Activated CD4-positive, alpha-beta T cell treated with anti-CD3 and anti-CD28 coated beads, Interleukin-2, amount 50 U/mL, for 16 hours (primary cell): ENCODE measurements around the gene PIEZO2.
A peak's percentile ranks its signal among the peaks of the same experiment; 100 is the strongest.
"Not testable (repeated sequence)": the region's sequence is repeated elsewhere in the genome, so short reads cannot be mapped to it uniquely, and the experiment has no call there.

Experiments
- DNase-seq: peaks from one replicate; pipeline ENCODE4 v3.0.0-alpha.2; 2020

PIEZO2 gene

GRCh38 chr18:11149441-11150270, at the start of gene PIEZO2:
Gene PIEZO2 (minus strand): TSS chr18:11149569. CDS start chr18:11148588, 981 bp downstream.
- no peak for DNase-seq

GRCh38 chr18:11183637-11184036, 34.3 kb upstream of the PIEZO2 start:
- no peak for DNase-seq

DNA sequence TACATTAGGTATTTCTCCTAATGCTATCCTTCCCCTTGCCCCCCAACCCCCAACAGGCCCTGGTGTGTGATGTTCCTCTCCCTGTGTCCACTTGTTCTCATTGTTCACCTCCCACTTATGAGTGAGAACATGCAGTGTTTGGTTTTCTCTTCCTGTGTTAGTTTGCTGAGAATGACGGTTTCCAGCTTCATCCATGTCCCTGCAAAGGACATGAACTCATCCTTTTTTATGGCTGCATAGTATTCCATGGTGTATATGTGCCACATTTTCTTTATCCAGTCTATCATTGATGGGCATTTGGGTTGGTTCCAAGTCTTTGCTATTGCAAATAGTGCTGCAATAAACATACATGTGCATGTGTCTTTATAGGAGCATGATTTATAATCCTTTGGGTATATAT, 32.3 kb upstream of the PIEZO2 start:
- not testable (repeated sequence) for DNase-seq

DNA sequence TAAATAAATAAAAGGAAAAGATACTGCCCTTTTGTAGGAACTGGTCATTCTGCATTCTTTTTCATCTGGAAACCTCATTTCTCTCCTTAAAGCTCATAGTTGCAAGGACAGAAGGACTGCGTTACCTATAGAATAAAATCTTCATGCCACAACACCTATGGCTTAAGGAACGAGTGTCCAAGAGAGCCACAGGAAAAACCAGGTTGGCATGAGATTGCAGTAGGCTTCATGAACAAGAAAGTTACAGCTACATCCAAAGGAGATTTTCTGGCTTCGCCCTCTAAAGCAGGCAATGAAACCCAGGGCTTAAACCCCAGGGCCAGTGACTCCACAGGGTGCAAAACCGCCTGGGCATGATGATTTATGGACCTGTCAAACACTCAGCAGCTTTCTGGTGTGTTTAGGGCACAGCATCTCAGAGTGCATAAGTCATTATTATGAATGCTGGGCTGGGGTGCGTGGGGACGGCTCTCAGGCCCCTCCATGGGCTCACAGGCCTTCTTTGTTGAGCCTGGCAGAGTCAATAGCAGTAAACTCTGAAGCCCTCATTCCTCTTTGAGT, 30.7 kb upstream of the PIEZO2 start:
- DNase-seq, result no peak

DNA sequence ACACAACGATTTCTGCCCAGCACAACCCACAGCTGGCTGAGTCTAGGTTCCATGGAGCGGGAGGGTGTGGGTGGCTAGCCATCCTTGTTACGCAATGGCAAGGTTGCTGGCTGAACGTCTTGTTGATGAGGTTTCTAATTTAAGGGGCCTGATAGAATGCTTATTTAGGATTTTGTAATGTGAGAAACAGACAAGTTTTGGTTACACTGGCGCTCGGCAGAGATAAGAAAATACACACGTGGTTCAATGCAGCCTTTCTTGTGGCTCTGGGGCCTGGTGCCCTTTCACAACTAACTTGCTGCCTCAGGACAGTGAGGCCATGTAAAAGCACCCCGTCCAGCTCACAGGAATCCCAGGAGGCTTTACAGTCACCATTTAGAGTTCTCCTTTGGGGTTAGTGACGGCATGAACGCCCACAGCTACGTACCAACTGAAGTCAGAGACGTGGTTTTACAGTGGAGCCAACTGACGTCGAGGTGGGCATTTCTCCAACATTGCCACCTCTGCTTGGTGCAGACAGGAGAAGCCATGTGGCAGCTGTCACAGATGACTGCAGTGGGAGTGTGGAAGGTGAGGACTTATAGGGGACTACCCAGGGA, 29.7 kb upstream of the PIEZO2 start:
- DNase-seq, result no peak

DNA sequence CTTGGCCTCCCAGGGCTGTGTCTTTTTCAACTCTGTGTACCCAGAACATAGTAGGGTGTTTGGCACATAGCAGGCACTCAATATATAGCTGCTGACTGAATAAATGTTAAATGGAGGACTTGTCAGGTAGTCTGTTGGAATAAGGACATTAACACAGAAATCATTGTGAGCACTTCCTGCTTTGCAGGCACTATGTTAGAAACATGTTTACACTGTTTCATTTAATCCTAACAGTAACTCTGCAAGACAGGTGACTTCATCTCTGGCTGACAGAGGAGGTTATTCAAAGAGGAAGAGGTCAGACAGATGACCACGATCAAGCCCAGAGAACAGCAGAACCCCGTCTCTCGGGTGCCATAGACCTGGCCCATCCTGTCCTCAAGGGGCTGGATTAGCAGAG, 28.0 kb upstream of the PIEZO2 start:
- DNase-seq, result no peak

DNA sequence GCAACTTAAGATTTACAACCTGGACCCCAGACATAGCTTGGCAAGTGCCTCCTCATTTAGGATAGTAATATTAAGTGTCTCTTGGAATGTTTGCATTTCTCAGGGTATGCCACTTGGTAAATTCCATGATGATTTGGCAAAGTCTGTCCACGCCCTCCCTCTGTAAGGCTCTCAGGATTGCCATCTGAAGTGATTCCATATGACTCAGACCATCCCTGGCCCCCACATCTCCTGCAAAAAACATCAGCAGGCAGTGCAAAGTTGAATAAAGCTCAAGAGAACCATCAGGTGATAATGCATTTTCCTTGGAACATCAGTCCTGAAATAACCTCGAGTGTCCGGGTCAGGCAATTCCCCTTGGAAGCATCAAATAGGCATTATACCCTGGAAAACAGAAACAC, 27.1 kb upstream of the PIEZO2 start:
- DNase-seq, result no peak

GRCh38 chr18:11175266-11175979, 26.1 kb upstream of the PIEZO2 start:
- no peak for DNase-seq

DNA sequence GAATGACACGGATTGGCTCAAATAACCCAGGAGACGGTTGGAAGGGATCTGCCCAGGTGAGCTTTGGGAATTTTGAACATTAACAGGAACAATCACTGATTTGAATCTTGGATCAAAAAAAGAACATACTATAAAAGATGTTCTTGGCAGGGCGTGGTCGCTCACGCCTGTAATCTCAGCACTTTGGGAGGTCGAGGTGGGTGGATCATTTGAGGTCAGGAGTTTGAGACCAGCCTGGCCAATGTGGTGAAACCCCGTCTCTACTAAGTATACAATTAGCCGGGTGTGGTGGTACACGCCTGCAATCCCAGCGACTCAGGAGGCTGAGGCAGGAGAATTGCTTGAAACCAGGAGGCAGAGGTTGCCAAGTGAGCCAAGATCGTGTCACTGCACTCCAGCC, 24.8 kb upstream of the PIEZO2 start:
- not testable (repeated sequence) for DNase-seq

- DNase-seq, result no peak
These were observed 18.4 kb upstream of the PIEZO2 start for GRCh38 chr18:11167778-11168177.

DNA sequence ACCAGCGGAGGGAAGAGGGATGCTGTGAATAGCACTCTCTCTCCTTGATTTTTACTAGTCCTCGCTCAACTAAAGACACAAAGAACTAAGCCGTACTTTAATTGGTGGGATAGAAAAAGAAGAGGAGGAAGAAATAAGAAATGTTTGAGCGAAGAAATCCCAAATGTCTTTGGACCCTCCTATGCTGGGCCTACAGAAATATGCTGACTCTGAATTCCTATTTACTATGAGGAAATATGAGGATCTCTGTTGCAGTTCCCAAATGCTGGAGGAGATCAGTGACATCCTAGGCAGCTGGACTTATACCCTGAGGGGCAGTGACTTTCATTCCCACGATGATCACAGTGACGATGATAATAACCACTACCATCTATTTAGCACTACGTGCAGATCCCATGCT, 16.6 kb upstream of the PIEZO2 start:
- DNase-seq, result no peak

DNA sequence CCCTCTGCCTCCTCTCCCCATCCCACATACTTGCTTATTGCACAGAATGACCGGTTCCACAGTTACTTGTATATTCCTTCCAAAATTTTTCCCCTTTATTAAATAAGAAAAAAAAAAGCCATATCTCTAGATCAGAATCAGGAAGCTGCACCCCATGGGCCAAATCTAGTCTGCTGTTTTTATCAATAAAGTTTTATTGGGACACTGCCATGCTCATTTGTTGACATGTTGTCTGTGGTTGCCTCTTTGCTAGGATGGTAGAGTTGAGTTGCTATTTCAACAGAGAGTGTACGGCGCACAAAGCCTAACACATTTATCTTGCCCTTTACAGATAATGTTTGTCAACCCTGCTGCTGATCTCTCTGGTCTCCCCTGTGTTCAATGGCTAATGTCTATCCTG, 15.8 kb upstream of the PIEZO2 start:
- no peak for DNase-seq

- DNase-seq, result no peak
These were observed 14.3 kb upstream of the PIEZO2 start for GRCh38 chr18:11163665-11164064.

DNA sequence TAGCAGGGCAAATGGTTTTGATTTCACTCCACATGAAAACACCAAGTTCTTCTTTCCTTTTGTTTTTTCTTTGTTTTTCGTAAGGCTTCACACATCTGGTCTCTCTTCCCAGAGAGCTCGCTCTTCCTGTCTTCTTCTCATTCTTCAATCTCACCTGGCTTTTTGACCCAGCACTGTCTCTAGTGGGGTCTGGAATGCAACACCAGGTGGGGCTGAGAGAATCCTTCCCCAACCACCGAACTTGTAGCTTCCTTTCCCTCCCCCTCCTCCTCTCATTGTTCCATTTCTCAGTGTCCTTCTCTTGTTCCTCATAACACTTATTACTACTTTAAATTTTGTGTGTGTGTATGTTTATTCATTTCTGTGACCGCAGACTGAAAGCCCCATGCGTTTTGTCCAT, 13.5 kb upstream of the PIEZO2 start:
- no peak for DNase-seq

GRCh38 chr18:11162462-11162861, 13.1 kb upstream of the PIEZO2 start:
- DNase-seq, result no peak

DNA sequence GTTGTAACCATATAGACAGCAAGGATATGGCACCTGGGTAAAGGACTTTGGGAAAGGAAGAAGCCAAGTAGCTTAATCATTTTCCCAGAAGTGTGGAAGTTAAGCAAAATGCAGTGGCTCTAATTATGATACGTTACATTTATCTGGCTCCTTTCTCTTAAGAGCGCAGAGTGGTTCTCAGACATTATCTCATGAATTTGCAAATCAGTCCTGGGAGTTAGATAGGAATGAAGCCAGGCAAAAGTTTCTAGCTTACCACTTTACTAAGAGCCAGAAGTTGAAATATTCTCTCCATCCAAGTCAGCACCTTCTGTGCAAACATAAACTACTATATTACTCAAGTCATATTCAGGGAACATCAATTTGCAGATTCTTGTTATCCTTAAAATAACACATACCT, 10.9 kb upstream of the PIEZO2 start:
- DNase-seq, result no peak

GRCh38 chr18:11159844-11160243, 10.5 kb upstream of the PIEZO2 start:
- DNase-seq, result no peak

DNA sequence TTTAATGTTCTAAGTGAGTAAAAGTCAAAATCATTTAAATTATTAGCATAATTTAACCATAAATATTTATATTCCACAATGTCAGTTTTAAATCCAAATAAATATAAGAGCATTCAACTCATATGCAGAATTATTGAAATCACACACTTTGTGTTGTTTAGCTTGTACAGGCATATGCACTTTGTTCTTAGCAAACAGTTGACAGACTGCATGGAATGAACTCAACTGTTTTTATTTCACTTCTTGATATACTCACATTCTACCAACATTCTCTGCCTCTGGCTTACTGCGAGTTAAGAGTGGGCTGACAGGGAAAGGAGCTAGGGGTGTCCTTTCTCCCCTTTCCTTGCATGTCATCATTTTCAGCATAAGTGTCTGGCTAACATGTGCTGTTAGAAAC, 7.6 kb upstream of the PIEZO2 start:
- no peak for DNase-seq

DNA sequence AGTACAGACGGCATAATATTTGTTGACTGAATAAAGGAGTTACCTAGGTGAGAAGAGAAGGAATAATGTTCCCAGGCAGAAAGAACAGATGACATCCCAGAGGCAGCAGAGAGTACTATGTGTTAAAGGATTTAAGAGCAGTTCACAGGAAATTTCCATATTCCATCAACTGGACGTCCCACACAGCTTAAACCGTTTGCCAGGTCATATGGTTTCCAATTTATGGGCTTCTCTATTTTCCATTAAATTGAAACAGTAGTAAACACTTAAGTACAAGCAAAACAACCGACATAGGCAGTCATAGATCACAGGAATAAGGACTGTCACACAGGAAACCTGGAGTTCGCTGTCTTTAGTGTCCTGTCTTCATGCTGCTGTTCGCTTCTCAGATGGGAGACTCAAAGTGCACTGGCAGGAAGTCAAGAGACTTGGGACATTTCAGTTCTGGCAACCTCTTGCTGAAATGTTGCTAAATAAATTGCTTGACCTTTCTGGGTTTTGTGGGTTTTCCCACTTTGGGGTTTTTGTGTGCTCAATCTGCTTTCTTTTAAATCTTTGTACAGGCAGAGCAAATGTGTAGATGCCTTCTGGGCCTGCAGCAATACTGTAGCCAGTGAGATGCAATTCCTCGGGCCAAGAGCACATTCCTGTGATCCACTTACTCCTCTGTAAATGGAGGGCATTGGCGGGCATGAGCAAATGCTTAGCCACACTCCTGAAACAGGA, 5.8 kb upstream of the PIEZO2 start:
- no peak for DNase-seq

DNA sequence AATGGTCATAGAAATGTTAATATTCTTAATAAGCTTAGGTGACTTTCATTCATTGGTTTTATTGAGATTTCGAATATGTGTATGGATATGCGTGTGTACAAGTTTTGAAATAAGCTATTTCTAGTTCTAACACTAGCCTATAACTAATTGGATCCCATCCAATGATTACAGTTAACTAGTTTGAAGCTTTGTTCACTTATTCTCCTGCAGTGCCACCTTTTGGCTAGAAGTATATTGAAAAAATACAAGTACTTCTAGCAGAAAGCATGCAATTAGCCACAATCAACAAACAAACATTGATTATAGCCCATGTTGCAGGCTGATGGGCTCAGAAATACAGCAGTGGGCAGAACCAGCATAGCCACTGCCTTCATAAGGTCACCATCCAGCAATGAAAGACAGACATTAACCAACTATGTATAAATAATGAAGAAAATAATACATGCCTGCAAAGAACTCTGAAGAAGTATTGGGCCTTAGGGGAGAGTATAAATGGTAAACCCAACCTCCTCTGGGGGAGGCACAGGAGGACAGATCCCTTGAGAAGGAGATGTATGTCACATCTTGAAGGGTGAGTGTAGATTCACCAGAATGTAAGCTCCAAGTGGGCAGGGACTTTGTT, 5.1 kb upstream of the PIEZO2 start:
- peak; percentile 30 for DNase-seq

DNA sequence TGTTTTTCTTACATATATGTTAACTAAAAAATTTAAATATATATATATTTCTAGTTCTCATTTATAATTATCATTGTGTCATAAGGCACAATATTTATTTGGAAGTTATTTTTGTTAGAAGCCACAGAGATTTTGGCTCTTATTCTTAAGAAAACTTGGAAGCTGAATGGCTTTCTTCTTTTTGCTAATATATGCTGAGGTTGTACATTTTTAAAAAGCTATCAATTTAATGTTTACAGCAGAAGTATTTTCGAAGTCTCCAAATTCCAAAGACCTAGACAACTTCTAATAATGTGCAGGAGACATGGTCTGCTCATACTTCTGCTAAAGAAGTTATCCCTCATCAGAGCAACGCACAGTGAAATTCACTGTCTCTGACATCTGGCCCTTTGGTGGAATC, 3.7 kb upstream of the PIEZO2 start:
- DNase-seq, result no peak

- DNase-seq, result no peak
These were observed 874 bp upstream of the PIEZO2 start for GRCh38 chr18:11150271-11150615.
